ENCODE data around the gene EREG. TPM values are rescaled to one million over a fixed set of nuclear protein-coding genes. Genes with fewer than 3 reads are reported as not detected.

EREG gene
- polyA plus RNA-seq, 2 of the 4 experiments (the other 2 are of a cell fraction), result 34.0 to 102 TPM

DNA sequence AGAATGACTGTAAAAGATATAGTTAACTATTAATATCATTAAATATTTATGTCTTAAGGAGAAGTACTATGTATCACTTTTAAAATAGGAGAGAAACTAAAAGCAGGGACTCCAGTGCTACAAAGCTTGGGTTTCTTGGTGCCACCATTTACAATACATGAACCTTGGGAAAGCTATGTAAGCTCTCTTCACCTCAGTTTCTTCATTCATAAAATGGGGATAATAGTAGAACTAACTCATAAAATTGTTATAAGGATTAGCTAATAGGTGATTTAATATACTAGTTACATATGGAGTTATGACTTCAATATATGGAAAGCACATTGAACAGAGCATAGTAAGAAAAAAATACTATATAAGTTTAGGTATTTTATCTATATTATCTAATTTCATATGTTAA is 33.0 kb upstream of the EREG start (continued):
- no peak for TF ChIP-seq FOSB (CRISPR knock-in tag; IDR thresholded peaks at IDR 0.05)

DNA sequence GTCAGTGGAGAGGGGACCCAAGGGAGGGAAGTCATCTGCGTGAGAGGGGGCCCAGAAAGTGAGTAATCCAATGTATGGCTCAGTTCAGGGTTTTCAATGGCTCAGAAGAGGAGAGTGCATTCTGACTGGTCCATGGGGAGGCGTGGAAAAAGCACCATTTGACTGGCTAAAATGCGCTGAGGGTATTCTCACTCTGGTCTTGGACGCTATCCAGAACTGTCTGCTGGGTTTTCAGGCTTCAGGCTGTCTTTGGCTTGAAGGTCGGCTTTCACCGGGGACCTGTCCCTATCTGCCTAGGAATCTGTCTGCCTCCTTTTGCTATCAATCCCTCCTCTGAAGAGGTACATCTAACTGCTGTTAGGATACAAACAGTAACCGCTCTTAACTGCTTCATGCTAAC is 30.3 kb upstream of the EREG start:
- Histone ChIP-seq H3K4me2 (no peak overlapping the region), H3K4me1 (no peaks in the 10 kb centered on the region), H3K4me3 (no peak overlapping the region), H3K9me3 (no peaks in the 10 kb centered on the region), H3K27ac (no peak overlapping the region)
- ChIA-PET CTCF (no interaction called here), POLR2A (no interaction called here)
- 92% methylated on average over 7 of the region's 7 CpGs for WGBS (ENCODE audit: missing lambda C conversion rate)
- TF ChIP-seq CBX2 (IDR thresholded peaks at IDR 0.05; ENCODE audit: borderline replicate concordance, low read depth), result no peak
- no peak for TF ChIP-seq HMGXB4 (CRISPR knock-in tag; IDR thresholded peaks at IDR 0.05; ENCODE audit: borderline replicate concordance)
- no peak for TF ChIP-seq MAFK (IDR thresholded peaks at IDR 0.05; ENCODE audit: partially characterized antibody)
- TF ChIP-seq SMC3 (IDR thresholded peaks at IDR 0.05), result no peak
- no peak for TF ChIP-seq RFX5 (IDR thresholded peaks at IDR 0.05)
- TF ChIP-seq GATA3 (IDR thresholded peaks at IDR 0.05; ENCODE audit: borderline replicate concordance), result no peak
- no peak for TF ChIP-seq NFE2L2 (conservative IDR thresholded peaks at IDR 0.05; ENCODE audit: low read length)
- TF ChIP-seq RCOR1 (IDR thresholded peaks at IDR 0.05; ENCODE audit: low read depth, low read length), result no peak
- TF ChIP-seq FOSB (CRISPR knock-in tag; IDR thresholded peaks at IDR 0.05), result no peak
- no peak for TF ChIP-seq CHD4 (IDR thresholded peaks at IDR 0.05; ENCODE audit: borderline replicate concordance)
- TF ChIP-seq NR3C1 (IDR thresholded peaks at IDR 0.05), result no peak
- TF ChIP-seq MAZ (IDR thresholded peaks at IDR 0.05; ENCODE audit: borderline replicate concordance, low read depth, low read length), result no peak
- no peak for TF ChIP-seq CEBPB (IDR thresholded peaks at IDR 0.05)
- TF ChIP-seq ELK1 (IDR thresholded peaks at IDR 0.05; ENCODE audit: low read depth, low read length), result no peak
- TF ChIP-seq ZNF302 (CRISPR knock-in tag; IDR thresholded peaks at IDR 0.05), result no peak
- DNase-seq (ENCODE audit: low read depth in 1 of 2, low spot score in 1 of 2), result no peak
- ATAC-seq, result no peak
- no peak for FAIRE-seq

GRCh38 chr4:74335341-74336021 is 29.5 kb upstream of the EREG start:
- H3K27ac ChIP-seq, result no peak overlapping the region
- 66% methylated on average over 5 of the region's 5 CpGs for WGBS (ENCODE audit: missing lambda C conversion rate)
- TF ChIP-seq RFX5 (IDR thresholded peaks at IDR 0.05) (no peak), NR3C1 (IDR thresholded peaks at IDR 0.05) (no peak), CTCF (IDR thresholded peaks at IDR 0.05) (no peak), KDM1A (IDR thresholded peaks at IDR 0.05; ENCODE audit: low read depth) (no peak), ATOH8 (CRISPR knock-in tag; IDR thresholded peaks at IDR 0.05; ENCODE audit: low read depth) (no peak), JUN (IDR thresholded peaks at IDR 0.05) (no peak), NPAS2 (CRISPR knock-in tag; IDR thresholded peaks at IDR 0.05; ENCODE audit: borderline replicate concordance) (no peak), PBX3 (IDR thresholded peaks at IDR 0.05) (no peak), CHD2 (IDR thresholded peaks at IDR 0.05; ENCODE audit: low read length, partially characterized antibody) (no peak), EHF (CRISPR knock-in tag; IDR thresholded peaks at IDR 0.05) (no peak), CEBPB (IDR thresholded peaks at IDR 0.05) (no peak), ZFP36 (IDR thresholded peaks at IDR 0.05; ENCODE audit: borderline replicate concordance, partially characterized antibody) (no peak)
- TF ChIP-seq, protein P1, sequence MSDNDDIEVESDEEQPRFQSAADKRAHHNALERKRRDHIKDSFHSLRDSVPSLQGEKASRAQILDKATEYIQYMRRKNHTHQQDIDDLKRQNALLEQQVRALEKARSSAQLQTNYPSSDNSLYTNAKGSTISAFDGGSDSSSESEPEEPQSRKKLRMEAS (IDR thresholded peaks at IDR 0.05), result no peak
- no peak for ATAC-seq
- H3K4me1 ChIP-seq, result no peaks in the 10 kb centered on the region
- DNase-seq (ENCODE audit: low read depth in 1 of 2, low spot score in 1 of 2), result no peak
- POLR2A ChIA-PET, result no interaction called here
- no peak overlapping the region for H3K4me2 ChIP-seq
- CTCF ChIA-PET, result no interaction called here
- no peaks in the 10 kb centered on the region for H3K9me3 ChIP-seq
- H3K4me3 ChIP-seq, result no peak overlapping the region
- no peak for FAIRE-seq

Measured in A549 (cell line).